D341Med (cell line): ENCODE results near the gene GAA.

Experiments used
- DNase-seq: peaks from one replicate; pipeline ENCODE4 v3.0.0; 2012; ENCODE audit warnings: low spot score

GAA gene

DNA sequence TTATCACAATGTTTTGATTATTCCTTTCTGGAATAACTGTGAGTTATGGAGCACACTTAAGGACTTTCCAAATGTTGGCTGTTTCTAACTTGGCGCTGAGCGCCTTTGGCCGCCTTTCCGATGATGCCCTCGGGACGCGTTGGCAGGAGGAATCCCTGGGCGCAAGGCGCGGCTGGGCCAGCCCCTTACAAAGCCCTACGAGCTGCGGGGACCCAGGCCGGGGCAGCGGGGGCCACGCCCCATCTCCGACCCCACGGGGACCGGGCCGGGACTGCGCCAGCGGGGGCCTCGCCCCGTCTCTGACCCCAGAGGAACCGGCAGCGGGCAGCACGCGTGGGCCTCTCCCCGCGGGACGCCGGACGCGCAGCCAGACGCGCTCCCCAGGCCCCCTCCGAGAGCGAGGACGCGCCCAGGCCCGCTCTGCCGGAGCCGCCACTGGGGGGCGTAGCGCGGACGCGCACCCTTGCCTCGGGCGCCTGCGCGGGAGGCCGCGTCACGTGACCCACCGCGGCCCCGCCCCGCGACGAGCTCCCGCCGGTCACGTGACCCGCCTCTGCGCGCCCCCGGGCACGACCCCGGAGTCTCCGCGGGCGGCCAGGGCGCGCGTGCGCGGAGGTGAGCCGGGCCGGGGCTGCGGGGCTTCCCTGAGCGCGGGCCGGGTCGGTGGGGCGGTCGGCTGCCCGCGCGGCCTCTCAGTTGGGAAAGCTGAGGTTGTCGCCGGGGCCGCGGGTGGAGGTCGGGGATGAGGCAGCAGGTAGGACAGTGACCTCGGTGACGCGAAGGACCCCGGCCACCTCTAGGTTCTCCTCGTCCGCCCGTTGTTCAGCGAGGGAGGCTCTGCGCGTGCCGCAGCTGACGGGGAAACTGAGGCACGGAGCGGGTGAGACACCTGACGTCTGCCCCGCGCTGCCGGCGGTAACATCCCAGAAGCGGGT lies at the start of gene GAA:
Gene GAA, plus strand, starts transcription at position 571 of the 935 bp plus-strand sequence. CDS start 3,006 bp downstream, outside the sequence.
- DNase-seq = peak; percentile 100

- peak; percentile 24 for DNase-seq
Measured at GRCh38 chr17:80051681-80052080, 49.7 kb upstream of the GAA start.

DNA sequence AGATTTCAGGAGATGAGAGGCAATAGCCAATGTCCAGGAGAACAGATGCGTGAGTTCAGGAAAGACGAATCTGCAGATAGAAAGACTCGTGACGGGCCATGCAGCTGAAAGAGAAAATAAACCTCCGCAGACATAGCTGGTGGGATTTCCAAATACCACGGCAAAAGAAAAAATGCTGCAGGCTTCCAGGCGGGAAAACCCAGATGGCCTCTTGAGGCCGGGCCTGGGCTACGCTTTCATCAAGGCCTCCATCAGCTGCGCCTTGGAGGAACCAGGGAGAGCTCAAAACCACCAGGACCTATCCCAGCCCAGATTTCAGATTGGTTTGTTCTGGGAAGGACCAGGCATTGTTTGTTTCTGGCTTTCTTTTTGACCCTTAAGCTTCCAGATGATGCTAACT lies 48.3 kb upstream of the GAA start:
- DNase-seq = peak; percentile 24

DNA sequence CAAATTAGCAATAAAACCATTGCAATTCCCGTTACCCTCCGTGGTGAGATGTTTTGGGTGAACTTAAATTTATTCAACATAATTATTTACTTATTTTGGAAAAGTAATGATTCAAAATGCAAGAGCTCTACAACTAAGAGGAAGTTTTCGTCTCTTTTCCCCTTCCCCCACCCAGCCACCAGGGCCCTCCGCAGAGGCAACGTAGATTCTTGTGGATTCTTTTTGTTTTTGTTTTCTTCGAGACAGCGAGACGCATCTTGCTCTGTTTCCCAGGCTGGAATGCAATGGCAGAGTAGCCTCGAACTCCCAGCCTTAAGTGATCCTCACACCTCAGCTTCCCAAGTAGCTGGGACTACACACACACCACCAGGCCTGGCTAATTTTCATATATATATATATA lies 45.8 kb upstream of the GAA start:
- no peak for DNase-seq

- DNase-seq = peak; percentile 25
Measured at GRCh38 chr17:80058311-80058955, 42.9 kb upstream of the GAA start.

- DNase-seq = no peak
Measured at GRCh38 chr17:80060644-80061043, 40.7 kb upstream of the GAA start.

GRCh38 chr17:80061421-80061820 lies 40.0 kb upstream of the GAA start:
- DNase-seq = peak; percentile 34

DNA sequence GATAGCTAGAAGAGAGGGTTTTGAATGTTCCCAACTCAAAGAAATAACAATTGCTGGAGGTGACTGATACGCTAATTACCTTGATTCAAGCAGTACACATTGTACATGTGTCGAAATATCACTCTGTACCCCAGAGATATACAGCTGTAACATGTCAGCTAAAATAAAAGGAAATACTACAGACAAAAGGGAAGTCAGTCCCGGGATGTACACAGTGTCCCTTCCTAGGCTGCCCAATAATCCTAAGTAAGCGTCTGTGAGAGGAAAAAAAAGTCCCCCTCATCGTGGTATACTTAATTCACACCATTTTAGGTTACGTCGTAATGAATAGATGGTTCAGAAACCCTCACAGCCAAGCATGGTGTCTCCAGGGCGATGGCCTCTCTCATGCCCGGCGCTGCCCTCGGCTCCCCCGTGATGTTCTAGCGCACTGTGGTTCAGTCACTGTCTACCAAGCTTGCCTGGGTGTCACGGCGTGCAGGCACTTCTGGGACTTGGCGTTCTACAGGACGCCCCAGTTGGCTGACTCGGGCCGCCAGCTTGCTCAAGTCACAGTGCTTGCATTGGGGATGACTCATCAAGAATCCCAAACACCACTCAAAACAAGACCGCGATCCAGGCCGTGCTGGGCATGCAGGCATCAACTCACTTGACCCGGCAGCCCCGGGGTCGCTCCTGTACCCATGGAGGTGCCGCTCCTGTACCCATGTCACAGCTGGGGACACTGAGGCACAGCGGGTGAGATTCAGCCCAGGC lies 37.4 kb upstream of the GAA start:
- DNase-seq = peak; percentile 41

GRCh38 chr17:80064696-80065095 lies 36.7 kb upstream of the GAA start:
- no peak for DNase-seq

DNA sequence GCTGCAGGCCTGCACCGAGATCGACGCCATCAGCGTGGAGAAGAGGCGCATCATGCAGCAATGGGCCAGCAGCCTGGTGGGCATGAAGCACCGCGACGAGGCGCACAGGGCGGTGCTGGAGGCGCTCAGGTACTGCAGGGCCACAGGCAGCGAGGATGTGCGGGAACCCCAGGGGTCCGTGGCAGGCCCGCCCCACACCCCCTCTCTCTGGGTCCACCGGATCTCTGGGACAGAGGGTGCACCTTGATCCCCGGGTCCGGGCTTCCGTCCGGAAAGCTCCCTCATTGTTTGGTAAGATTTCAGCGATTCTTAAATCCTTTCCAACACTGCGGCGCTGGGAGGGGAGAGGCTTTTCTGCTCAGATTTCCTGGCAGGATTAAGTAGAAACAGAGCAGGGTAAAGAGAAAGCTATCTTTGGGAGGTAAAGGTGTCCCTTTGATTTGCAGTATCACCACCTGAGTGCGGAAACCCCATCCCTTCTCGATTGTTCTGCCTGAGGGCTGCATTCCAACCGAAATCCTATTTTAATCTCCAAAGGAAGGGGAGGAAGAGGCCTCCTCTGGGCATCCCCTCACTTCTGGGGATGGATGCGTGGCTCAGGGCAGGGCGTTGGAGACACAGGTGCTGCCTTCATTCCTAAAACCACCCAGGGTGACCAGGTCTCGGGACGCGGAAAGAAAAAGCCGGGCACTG lies 35.8 kb upstream of the GAA start:
- peak; percentile 62 for DNase-seq

DNA sequence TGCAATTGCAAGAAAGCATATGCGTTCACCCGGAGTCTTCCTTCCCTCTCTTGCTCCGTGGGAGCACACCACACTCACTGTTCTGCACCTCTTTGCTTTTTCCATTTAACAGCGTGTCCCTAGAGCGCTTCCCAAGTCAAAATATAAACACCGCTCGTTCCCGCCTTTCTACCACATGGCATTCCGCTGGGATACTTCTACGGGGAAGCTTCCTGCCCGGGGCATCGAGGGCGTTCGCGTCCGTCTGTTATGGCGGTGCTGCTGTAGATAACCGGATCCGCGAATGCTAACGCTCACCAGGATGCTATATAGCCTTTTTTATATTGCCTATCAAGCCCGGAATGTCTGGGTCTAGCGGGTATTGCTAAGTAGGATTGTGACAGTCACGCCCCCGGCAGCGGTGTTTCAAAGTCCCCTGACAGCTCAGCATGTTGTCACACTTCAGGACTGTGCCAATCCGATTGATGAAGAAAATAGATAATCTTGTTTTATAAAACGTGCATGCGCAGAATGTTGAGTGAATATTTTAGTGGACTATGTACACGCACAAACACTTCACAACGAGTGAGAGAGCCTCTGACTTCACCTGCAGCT lies 33.9 kb upstream of the GAA start:
- no peak for DNase-seq

DNA sequence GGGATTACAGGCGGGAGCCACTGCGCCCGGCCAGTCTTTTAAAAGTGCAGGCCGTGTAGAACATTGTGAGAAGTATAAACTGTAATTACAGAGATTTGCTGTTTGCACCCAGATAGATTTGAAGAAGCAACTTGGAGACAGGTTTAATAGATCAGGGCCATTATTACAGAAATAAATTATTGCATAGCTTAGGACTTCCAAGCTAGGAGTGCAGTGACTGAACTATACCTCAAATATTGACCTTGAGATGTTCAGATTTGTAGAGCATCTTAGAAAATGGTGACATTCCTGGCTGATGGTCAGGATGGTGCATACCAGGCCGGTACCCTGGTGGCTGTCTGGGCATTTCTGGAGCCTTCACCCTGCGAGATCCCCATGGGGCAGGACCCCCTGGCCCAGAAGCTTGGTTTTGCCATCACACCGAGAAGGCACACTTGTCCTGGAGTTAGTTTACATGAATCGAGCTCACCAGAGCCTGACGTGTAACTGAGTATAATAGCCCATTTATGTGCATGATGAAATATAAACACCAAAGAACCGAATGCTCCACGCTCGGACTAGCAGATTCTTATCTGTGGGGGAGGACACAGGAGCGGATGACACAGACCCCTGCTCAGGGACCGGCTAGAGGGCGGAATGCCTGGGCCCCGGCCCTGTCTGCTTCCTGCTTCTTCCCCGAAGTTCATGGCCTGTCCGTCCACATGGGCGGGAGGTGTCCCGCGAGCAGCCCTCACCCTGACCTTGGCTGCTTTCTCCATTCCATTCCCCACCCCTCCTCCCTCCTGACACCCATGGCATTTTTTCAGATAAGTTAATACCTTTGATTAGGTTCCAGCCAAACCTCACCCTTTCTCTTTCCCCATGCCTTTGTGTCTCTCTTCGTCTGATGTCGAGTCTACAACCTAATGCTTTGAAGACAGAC lies 32.8 kb upstream of the GAA start:
- DNase-seq = peak; percentile 34

- peak; percentile 25 for DNase-seq
Measured at GRCh38 chr17:80070375-80071115, 30.8 kb upstream of the GAA start.

DNA sequence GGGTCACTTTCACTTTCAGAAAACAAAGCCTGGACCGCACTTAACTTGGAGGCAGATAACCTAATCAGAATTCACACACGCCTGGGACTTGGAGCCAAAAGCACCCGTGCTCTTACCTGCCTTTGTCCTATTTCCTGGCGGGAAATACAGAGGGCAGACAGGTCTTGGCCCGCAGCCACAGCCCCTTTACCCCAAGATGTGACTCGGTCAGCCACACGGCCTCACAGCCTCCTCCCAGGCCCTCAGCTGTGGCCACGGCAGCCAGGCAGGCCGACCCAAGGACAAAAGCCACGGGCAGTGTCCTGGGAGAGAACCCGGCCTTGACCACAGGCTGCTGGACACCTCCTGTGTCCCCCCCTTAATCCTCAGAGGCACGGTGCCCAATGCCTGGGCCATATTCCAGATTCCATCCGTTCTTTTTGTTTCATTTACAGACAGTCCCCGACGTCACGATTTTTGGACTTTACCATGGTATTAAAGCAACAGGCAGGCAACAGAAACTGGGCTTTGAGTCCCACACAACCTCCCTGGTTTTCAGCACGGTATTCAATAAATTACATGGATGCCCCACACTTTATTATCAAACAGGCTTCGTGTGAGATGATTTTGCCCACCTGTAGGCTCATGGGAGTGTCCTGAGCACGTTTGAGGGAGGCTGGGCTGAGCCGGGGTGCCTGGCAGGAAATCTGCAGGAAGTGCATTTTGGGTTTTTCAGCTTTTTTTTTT lies 30.1 kb upstream of the GAA start:
- DNase-seq = peak; percentile 32

DNA sequence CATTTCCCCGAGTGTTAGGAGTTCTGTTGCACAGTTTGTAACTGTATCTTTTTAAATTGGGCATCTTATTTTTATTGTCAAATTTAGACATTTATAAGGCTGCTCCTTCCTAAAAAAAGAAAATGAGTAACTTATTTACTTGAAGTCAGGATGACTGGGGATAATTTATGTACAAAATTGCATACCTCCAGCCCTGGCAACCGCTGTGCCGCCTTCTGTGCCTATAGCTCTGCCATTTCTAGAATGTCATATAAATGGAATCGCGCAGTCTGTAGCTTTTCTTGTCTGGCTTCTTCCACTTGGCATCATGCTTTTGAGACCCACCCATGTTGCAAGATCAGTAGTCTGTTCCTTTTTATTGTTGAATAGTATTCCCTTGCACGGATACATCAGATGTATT lies 29.0 kb upstream of the GAA start:
- no peak for DNase-seq

DNA sequence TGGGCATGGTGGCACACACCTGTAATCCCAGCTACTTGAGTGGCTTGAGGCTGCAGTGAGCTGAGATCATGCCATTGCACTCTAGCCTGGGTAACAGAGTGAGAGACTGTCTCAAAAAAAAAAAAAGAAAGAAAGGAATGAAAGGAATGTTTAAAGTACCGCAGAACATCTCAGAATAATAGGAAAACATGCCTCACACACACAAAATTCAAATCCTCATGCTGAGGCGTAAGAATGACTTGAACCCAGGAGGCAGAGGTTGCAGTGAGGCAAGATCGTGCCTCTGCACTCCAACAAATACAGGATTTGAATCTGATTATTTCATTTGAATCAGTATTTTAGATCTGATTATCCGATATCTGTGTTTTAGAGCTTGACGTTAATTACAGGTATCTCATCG lies 21.3 kb upstream of the GAA start:
- DNase-seq = no peak

DNA sequence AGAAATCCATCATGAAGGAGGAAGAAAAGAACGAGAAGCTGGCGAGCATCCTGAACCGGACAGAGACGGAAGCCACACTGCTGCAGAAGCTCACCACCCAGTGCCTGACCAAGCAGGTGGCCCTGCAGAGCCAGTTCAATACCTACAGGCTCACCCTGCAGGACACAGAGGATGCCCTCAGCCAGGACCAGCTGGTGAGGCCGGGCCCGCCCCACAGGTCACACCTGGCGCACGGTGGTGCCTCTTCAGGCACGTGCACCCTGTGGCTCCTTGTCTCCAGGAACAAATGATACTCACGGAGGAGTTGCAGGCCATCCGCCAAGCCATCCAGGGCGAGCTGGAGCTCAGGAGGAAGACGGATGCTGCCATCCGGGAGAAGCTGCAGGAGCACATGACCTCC lies 19.8 kb upstream of the GAA start:
- DNase-seq = no peak

GRCh38 chr17:80082403-80083135 lies 18.8 kb upstream of the GAA start:
- peak; percentile 94 for DNase-seq
